ENCODE results near the gene ARVCF. TPM values are rescaled to one million over a fixed set of nuclear protein-coding genes. Genes with fewer than 3 reads are reported as not detected.

The ARVCF gene
- total and polyA plus RNA-seq, 4 donors: 10.0 to 23.4 (median 16.6) TPM

DNA sequence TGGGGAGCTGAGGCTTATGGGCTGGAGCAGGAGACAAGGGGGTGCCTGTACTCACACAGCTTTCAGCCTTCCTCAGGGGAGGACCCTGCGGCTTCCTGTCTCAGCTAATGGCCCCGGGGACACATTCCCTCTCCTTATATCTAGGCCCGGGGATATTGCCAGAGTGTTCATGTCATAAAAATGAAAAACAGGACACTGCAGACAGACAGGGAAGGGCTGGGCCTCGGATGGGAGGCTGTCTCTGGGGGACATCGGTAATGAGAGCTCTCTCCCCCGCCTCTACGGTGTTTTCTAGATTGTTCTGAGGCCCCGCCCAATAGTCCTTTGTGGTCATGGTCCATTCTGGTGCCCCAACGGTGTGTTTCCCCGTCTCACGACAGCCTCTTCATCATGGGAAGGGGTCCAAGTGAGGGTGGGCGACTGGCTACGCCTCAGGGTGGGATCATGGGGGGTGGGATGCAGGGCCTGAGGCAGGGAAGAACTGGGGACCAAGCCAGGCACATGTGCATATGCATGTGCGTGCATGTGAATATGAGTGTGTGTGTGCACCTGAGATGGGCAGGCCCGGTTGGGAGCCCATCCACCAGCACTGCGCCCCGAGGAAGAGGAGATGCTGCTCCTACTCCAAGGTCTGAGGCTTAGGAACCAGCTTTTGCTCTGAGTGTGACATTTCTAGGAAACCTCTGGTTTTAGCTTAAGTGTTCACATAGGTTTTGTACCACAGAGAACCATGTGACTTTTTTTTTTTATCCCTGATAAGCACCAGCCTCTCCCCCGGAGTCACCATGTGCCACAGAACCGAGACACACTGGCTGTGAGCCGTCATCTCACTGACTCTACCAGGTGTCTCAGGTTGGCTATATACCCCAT, 5.3 kb downstream of the ARVCF start:
- Histone ChIP-seq H3K36me3 (ENCODE audit: control insufficient read depth in 4 of 4, insufficient read depth in 4 of 4, low read length in 4 of 4) (no peaks in the 10 kb centered on the region), H3K4me1 (ENCODE audit: control insufficient read depth in 5 of 5, insufficient read depth in 5 of 5, low read length in 5 of 5) (peaks cover 0 to 7% (median 3%) of the 10 kb centered on the region in 5 donors), H3K9ac (ENCODE audit: insufficient read depth in 1 of 2, low read length in 2 of 2) (no peak overlapping the region), H3K9me3 (ENCODE audit: control insufficient read depth in 4 of 4, insufficient read depth in 3 of 4, low read length in 3 of 4) (peaks cover 0 to 1% (median 0%) of the 10 kb centered on the region in 4 donors), H3K27me3 (ENCODE audit: control insufficient read depth in 3 of 3, insufficient read depth in 3 of 3, low read length in 2 of 3) (peaks cover 0 to 7% (median 5%) of the 10 kb centered on the region in 3 donors), H3K4me3 (no peak overlapping the region), H3K27ac (ENCODE audit: low read depth in 1 of 2, low read length in 1 of 2) (no peak overlapping the region)
- TF ChIP-seq, protein P1, sequence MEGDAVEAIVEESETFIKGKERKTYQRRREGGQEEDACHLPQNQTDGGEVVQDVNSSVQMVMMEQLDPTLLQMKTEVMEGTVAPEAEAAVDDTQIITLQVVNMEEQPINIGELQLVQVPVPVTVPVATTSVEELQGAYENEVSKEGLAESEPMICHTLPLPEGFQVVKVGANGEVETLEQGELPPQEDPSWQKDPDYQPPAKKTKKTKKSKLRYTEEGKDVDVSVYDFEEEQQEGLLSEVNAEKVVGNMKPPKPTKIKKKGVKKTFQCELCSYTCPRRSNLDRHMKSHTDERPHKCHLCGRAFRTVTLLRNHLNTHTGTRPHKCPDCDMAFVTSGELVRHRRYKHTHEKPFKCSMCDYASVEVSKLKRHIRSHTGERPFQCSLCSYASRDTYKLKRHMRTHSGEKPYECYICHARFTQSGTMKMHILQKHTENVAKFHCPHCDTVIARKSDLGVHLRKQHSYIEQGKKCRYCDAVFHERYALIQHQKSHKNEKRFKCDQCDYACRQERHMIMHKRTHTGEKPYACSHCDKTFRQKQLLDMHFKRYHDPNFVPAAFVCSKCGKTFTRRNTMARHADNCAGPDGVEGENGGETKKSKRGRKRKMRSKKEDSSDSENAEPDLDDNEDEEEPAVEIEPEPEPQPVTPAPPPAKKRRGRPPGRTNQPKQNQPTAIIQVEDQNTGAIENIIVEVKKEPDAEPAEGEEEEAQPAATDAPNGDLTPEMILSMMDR (IDR thresholded peaks at IDR 0.05; ENCODE audit: control extremely low read depth, extremely low read depth): no peak
- DNase-seq: no peak
- WGBS, 2 donors: 82 to 83% methylated on average over 20 of the region's 20 CpGs
- ATAC-seq (ENCODE audit: insufficient read depth, low FRiP score): no peak

DNA sequence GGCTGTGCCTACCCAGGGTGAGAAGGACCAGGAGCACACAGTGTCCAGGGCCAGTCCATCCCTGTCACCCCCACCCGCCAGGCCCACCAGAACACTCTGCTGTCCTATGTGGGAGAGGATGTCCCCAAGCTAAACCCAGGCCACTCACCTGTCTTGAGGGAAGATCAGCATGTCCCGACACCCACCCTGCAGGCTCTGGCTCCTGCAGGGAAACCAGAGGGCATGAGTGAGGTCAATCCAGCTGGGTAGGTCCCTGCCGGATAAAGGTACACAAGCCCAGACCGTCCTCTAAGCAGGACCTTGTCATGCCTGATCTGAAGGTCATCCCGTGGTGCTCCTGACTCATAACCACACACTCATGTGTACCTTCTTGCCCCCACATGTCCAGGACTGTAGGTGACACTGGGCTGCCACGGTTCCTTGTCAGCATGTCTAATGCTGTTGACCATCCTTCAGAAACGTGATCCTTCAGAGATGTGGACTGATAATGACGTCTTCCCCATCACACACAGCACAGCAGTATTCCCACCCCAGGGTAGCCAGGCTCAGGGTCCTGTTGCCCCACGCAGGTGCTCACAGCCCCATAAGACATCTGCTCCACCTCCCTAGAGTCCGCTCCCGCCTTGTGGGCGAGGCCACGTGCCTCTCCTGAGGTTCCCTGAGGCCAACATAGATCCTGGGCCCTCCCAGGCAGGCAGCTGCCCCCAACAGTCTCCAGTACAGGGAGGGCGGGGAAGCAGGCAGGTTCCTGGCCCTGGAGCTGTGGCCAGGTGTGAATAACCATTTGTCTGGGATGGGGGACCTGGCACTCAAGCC, 6.1 kb downstream of the ARVCF start:
- Histone ChIP-seq H3K9me3 (ENCODE audit: control insufficient read depth in 4 of 4, insufficient read depth in 3 of 4, low read length in 3 of 4) (peaks cover 0 to 1% (median 0%) of the 10 kb centered on the region in 4 donors), H3K4me3 (no peak overlapping the region), H3K27me3 (ENCODE audit: control insufficient read depth in 3 of 3, insufficient read depth in 3 of 3, low read length in 2 of 3) (peaks cover 0 to 7% (median 3%) of the 10 kb centered on the region in 3 donors), H3K27ac (ENCODE audit: low read depth in 1 of 2, low read length in 1 of 2) (no peak overlapping the region), H3K9ac (ENCODE audit: insufficient read depth in 1 of 2, low read length in 2 of 2) (no peak overlapping the region), H3K36me3 (ENCODE audit: control insufficient read depth in 4 of 4, insufficient read depth in 4 of 4, low read length in 4 of 4) (no peaks in the 10 kb centered on the region), H3K4me1 (ENCODE audit: control insufficient read depth in 5 of 5, insufficient read depth in 5 of 5, low read length in 5 of 5) (peaks cover 0 to 7% (median 3%) of the 10 kb centered on the region in 5 donors)
- no peak for ATAC-seq (ENCODE audit: insufficient read depth, low FRiP score)
- DNase-seq: no peak
- WGBS, 2 donors: 90% methylated on average over 14 of the region's 14 CpGs
- TF ChIP-seq, protein P1 (IDR thresholded peaks at IDR 0.05; ENCODE audit: control extremely low read depth, extremely low read depth): no peak

DNA sequence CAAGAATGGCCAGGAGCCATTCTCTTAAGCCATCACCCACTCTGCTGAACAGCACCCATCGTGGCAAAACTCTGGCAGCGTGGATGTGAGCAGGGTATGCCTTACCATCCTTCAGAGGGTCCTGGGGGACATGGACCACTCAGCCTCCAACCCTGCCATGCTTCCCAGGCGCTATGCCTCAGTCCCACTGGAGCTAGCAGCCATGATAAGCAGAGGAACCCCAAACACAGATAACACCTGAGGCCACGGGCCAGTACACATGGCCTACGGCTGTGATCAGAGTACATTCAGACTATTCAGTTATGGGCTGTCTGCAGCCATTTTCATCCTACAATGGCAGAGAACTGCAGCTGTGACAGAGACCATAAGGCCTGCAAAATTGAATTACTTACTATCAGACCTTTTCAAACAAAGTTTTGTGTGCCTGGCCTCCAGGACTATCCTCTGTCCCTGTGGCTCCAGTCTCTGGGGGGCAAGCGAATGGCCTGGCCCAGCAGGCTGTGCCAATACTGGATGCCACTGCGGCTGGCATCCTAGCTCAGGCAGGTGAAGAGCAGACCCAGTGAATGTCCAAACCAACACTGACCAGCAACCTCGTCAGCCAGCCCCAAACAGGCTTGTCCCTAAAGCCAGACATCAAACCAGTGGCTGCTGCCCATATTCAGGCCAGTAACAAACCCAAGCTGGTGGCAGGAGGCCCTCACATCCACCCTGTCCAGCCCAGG, 6.9 kb downstream of the ARVCF start:
- peaks cover 0 to 7% (median 3%) of the 10 kb centered on the region in 5 donors for H3K4me1 ChIP-seq (ENCODE audit: control insufficient read depth in 5 of 5, insufficient read depth in 5 of 5, low read length in 5 of 5)
- H3K27ac ChIP-seq (ENCODE audit: low read depth in 1 of 2, low read length in 1 of 2): no peak overlapping the region
- WGBS, 2 donors: 94 to 98% methylated on average over 8 of the region's 8 CpGs
- DNase-seq: no peak
- no peak overlapping the region for H3K9ac ChIP-seq (ENCODE audit: insufficient read depth in 1 of 2, low read length in 2 of 2)
- H3K36me3 ChIP-seq (ENCODE audit: control insufficient read depth in 4 of 4, insufficient read depth in 4 of 4, low read length in 4 of 4): no peaks in the 10 kb centered on the region
- ATAC-seq (ENCODE audit: insufficient read depth, low FRiP score): no peak
- peaks cover 0 to 1% (median under 1%) of the 10 kb centered on the region in 4 donors for H3K9me3 ChIP-seq (ENCODE audit: control insufficient read depth in 4 of 4, insufficient read depth in 3 of 4, low read length in 3 of 4)
- TF ChIP-seq, protein P1 (IDR thresholded peaks at IDR 0.05; ENCODE audit: control extremely low read depth, extremely low read depth): no peak
- H3K27me3 ChIP-seq (ENCODE audit: control insufficient read depth in 3 of 3, insufficient read depth in 3 of 3, low read length in 2 of 3): no peaks in the 10 kb centered on the region
- H3K4me3 ChIP-seq: no peak overlapping the region

Data from lung (tissue), 12 donors.